ENCODE measurements around the gene COL8A2. TPM values are rescaled to one million over a fixed set of nuclear protein-coding genes. Genes with fewer than 3 reads are reported as not detected.

Gene COL8A2
- total and polyA plus RNA-seq, 2 of the 4 experiments (the other 2 are of a cell fraction): 0.54 to 1.1 TPM

GRCh38 chr1:36172983-36173382, 48.0 kb upstream of the COL8A2 start:
- H3K27ac ChIP-seq (ENCODE audit: insufficient read depth, low read length): no peak overlapping the region; the same call in 1 of the 2 replicates
- peaks cover 13% of the 10 kb centered on the region for H3K9me1 ChIP-seq (ENCODE audit: insufficient read depth, low read length)
- H3K9ac ChIP-seq (ENCODE audit: low read depth, low read length): no peak overlapping the region
- peaks cover 6% of the 10 kb centered on the region for H3K4me1 ChIP-seq (ENCODE audit: control insufficient read depth, insufficient read depth, low read length)
- POLR2A ChIA-PET (ENCODE audit: unreplicated experiment): interaction anchor here (0.5 kb wide), 1 partner anchor 122 kb away, joined by 4 read pairs; no protein-coding TSS in a partner anchor
- H3K4me2 ChIP-seq (ENCODE audit: low read depth, low read length): no peak overlapping the region
- dilution Hi-C loops (cut with HindIII; ENCODE audit: low sequenced_read_pairs, unreplicated experiment): no loop called here
- peak overlapping the region in 1 of 2 experiments; percentile 71; a peak in 2 of 4 replicates for H4K8ac ChIP-seq (ENCODE audit: low read depth in 2 of 2, low read length in 2 of 2)
- H3K9me3 ChIP-seq (ENCODE audit: control insufficient read depth, insufficient read depth, low read length): no peaks in the 10 kb centered on the region
- WGBS, 2 experiments (ENCODE audit: extremely low coverage in 2 of 2, insufficient read length in 1 of 2): no CpG with 5 or more reads among the region's 2 CpGs
- peak; percentile 86 for DNase-seq
- H2AFZ ChIP-seq (replicated peaks; ENCODE audit: low read length, poor library complexity): peak overlapping the region; percentile 51
- ATAC-seq (ENCODE audit: low read depth): peak; percentile 31
- H3K56ac ChIP-seq (ENCODE audit: extremely low read depth, insufficient read depth, low read length): no peak overlapping the region
- BruUV-seq (replicated peaks): no TSS peak
- H3K79me1 ChIP-seq (ENCODE audit: low read depth in 1 of 2, low read length in 2 of 2): peaks cover 50 to 80% of the 10 kb centered on the region in 2 experiments
- intact Hi-C loops (cut with micrococcal nuclease): no loop called here
- in situ Hi-C loops (cut with MboI; ENCODE audit: low sequenced_read_pairs): no loop called here
- no peaks in the 10 kb centered on the region for H3K27me3 ChIP-seq (ENCODE audit: control insufficient read depth, insufficient read depth, low read length)
- no peak overlapping the region for H3K18ac ChIP-seq (ENCODE audit: low read depth, low read length)
- H2AK5ac ChIP-seq (ENCODE audit: low read depth, low read length): peak overlapping the region; percentile 5; the same call in 1 of the 2 replicates
- H2BK20ac ChIP-seq (ENCODE audit: low read depth, low read length): no peak overlapping the region
- no peak overlapping the region for H2BK15ac ChIP-seq (ENCODE audit: low read depth, low read length)
- H4K91ac ChIP-seq (ENCODE audit: insufficient read depth, low read depth, low read length): no peak overlapping the region
- H2BK120ac ChIP-seq (ENCODE audit: low read depth, low read length): no peak overlapping the region
- H3K36me3 ChIP-seq (ENCODE audit: control insufficient read depth, insufficient read depth, low read length): peaks cover 73% of the 10 kb centered on the region
- H3K23ac ChIP-seq (ENCODE audit: low read depth, low read length): 0 out of 2 replicates have a peak overlapping the region, but pooled peaks have one; percentile 29
- no peak overlapping the region for H4K5ac ChIP-seq (ENCODE audit: low read depth, low read length)
- CTCF ChIA-PET: no interaction called here
- peak overlapping the region; percentile 14 for H3K4ac ChIP-seq (ENCODE audit: low read depth, low read length)
- TF ChIP-seq RAD21 (IDR thresholded peaks at IDR 0.05; ENCODE audit: low read length): 0 out of 2 replicates have a peak, but pooled peaks have one; percentile 3
- TF ChIP-seq BHLHE40 (IDR thresholded peaks at IDR 0.05; ENCODE audit: low read depth, low read length): no peak
- no peak for TF ChIP-seq MAZ (IDR thresholded peaks at IDR 0.05; ENCODE audit: borderline replicate concordance, low read depth, low read length)
- TF ChIP-seq CEBPB (IDR thresholded peaks at IDR 0.05; ENCODE audit: low read depth, low read length): no peak
- TF ChIP-seq FOS (IDR thresholded peaks at IDR 0.05; ENCODE audit: low read depth, low read length): peak; percentile 29; the same call in 1 of the 2 replicates
- no peak overlapping the region for H3K4me3 ChIP-seq (ENCODE audit: insufficient read depth, low read depth, low read length)
- peak overlapping the region; percentile 38 for H2BK5ac ChIP-seq (ENCODE audit: low read depth, low read length, poor library complexity, severe bottlenecking)
- H3K14ac ChIP-seq (replicated peaks; ENCODE audit: low read depth, low read length): no peak overlapping the region
- H4K20me1 ChIP-seq (ENCODE audit: insufficient read depth, low read length): peaks cover 79% of the 10 kb centered on the region
- peak overlapping the region; percentile 75 for H2AK9ac ChIP-seq (replicated peaks; ENCODE audit: low read depth, low read length, poor library complexity)
